Heart left ventricle (tissue), 13 donors: ENCODE measurements around the gene CBX2.

Source experiments
- CTCF ChIP-seq, 12 donors: fragments of 200-600 bp; sonication (generic) in 4 of 12; IDR thresholded peaks; one replicate each; pipeline versions ENCODE4 v1.5.0 to v1.8.0; 2018 to 2022; ENCODE audit warnings: antibody characterized with exemption in 12 of 12, mild to moderate bottlenecking in 5 of 12
- POLR2A ChIP-seq, 2 donors: fragments of 450-650 bp; IDR thresholded peaks; one replicate each; pipeline ENCODE4 v1.6.1; 2017; ENCODE audit warnings: antibody characterized with exemption in 2 of 2, mild to moderate bottlenecking in 2 of 2, moderate library complexity in 2 of 2
- donor health status: ischemic (EF 13 %, LVEDD 7.1; RV severe dilation, severe dysfunction).
- donor health status: DM: no; HTN: yes; CAD: no.
- donor health status: DM: no; HTN: no; CAD: no.
- donor health status: ischemic (EF 25% LVEDD 6.9; RV normal size, moderate dysfunction).
- donor health status: ischemic (EF 25% LVEDD 5.7; RV mildly dilated, moderate dysfunction).
- donor health status: ischemic (EF 35%, LVEDD 5.7; RV mildly dilated, moderate dysfunction).
- donor health status: nonischemic (EF 11% LVEDD 7.7; RV severe dilation, severe dysfunction).
- donor health status: DM: yes; HTN: yes; CAD: no.
- donor health status: PGD.
- donor health status: ischemic (EF 29% LVEDD 5.4; RV normal size, mild dysfunction).
- donor health status: nonischemic (EF 23%, LVEDD 6.1; RV moderate dilation, normal function).

- TF ChIP-seq CTCF (IDR thresholded peaks at IDR 0.05), result no peak
- TF ChIP-seq POLR2A (IDR thresholded peaks at IDR 0.05), result no peak
Observed at GRCh38 chr17:79830763-79831264, 52.9 kb downstream of the CBX2 start.
